Endothelial cell of umbilical vein (primary cell): ENCODE results near the gene CSH2. TPM values are rescaled to one million over a fixed set of nuclear protein-coding genes. Genes with fewer than 3 reads are reported as not detected.
"Not testable (repeated sequence)": the region's sequence is repeated elsewhere in the genome, so short reads cannot be mapped to it uniquely, and the experiment has no call there.

ENCODE experiments used
- Bru-seq: library from RNA; stranded (reverse); fragments of 400-500 nt; gene quantifications from one replicate; lab custom pipeline; 2021; lab: Mats Ljungman, UMichigan
- BruChase-seq, 2 experiments: library from RNA; stranded (reverse); fragments of 400-500 nt; gene quantifications; one replicate each; lab custom pipeline; 2021; lab: Mats Ljungman, UMichigan
- BruUV-seq: library from RNA; stranded (reverse); fragments of 400-500 nt; replicated peaks from 2 replicates; lab custom pipeline; 2021; lab: Mats Ljungman, UMichigan
- CTCF ChIA-PET: fragments of 300-600, 350-600 bp; sonication (Branson Sonifier 250); formaldehyde crosslinking; loops from one replicate; lab custom pipeline; 2021; ENCODE audit warnings: antibody characterized with exemption, inconsistent platforms; lab: Charles Lee
- POLR2A ChIA-PET: fragments of 300-600, 350-600 bp; sonication (Branson Sonifier 250); formaldehyde crosslinking; loops from one replicate; lab custom pipeline; 2021; ENCODE audit warnings: antibody characterized with exemption, inconsistent platforms; lab: Charles Lee
- DNase-seq: peaks from one replicate; pipeline ENCODE4 v3.0.0-alpha.2; 2011; ENCODE audit warnings: low read depth, low spot score
- FAIRE-seq: peaks from 2 replicates; lab custom pipeline; 2011; peaks lifted over from hg19 to GRCh38; lab: Jason Lieb, UNC
- H2AFZ ChIP-seq: 2 replicates; pipeline ENCODE4 v1.6.0; 2012; ENCODE audit warnings: low read depth, low read length, control low read depth, inconsistent platforms
- H3K27ac ChIP-seq: 2 replicates; pipeline ENCODE4 v1.5.1; 2011; ENCODE audit warnings: low read depth, mild to moderate bottlenecking, control low read depth, low read length, moderate library complexity; ENCODE audit not compliant: insufficient read depth
- H3K27me3 ChIP-seq, 2 experiments: 2 replicates each; pipeline versions ENCODE4 v1.6.0 to v1.6.1; 2011; ENCODE audit warnings: low read length in 2 of 2, mixed read lengths in 1 of 2; ENCODE audit not compliant: control insufficient read depth in 2 of 2, insufficient read depth in 2 of 2
- H3K36me3 ChIP-seq, 2 experiments: 2 replicates in 1 of 2; 3 replicates in 1 of 2; pipeline ENCODE4 v1.5.1; 2011; ENCODE audit warnings: low read length in 2 of 2, mild to moderate bottlenecking in 1 of 2, moderate library complexity in 1 of 2; ENCODE audit not compliant: control insufficient read depth in 2 of 2, insufficient read depth in 2 of 2; ENCODE audit errors: extremely low read depth in 1 of 2
- H3K4me1 ChIP-seq: 3 replicates; pipeline ENCODE4 v1.5.1; 2011; ENCODE audit warnings: mild to moderate bottlenecking, low read length; ENCODE audit not compliant: control insufficient read depth, insufficient read depth; ENCODE audit errors: extremely low read depth
- H3K4me2 ChIP-seq: 2 replicates; pipeline ENCODE4 v1.6.1; 2011; ENCODE audit warnings: low read length, control low read depth, mixed read lengths; ENCODE audit not compliant: insufficient read depth
- H3K4me3 ChIP-seq, 3 experiments: fragments of 200-600 bp in 1 of 3; sonication (generic), shearing (Covaris generic) in 1 of 3; replicated peaks in 1 of 3; 2 replicates each; pipeline ENCODE4 v1.5.1; 2011 to 2016; ENCODE audit warnings: control low read depth in 3 of 3, low read length in 3 of 3, mild to moderate bottlenecking in 2 of 3, inconsistent platforms in 1 of 3, low read depth in 1 of 3, moderate library complexity in 1 of 3; ENCODE audit not compliant: insufficient read depth in 1 of 3
- H3K79me2 ChIP-seq: 2 replicates; pipeline ENCODE4 v1.6.0; 2012; ENCODE audit warnings: low read length, inconsistent platforms; ENCODE audit not compliant: control insufficient read depth, insufficient read depth
- H3K9ac ChIP-seq: replicated peaks from 2 replicates; pipeline ENCODE3; 2011; ENCODE audit warnings: low read length, control low read depth; ENCODE audit not compliant: insufficient read depth; ENCODE audit errors: extremely low read depth
- H3K9me1 ChIP-seq: replicated peaks from 3 replicates; pipeline ENCODE4 v1.6.0; 2011; ENCODE audit warnings: mild to moderate bottlenecking, low read length; ENCODE audit not compliant: control insufficient read depth, insufficient read depth; ENCODE audit errors: extremely low read depth
- H3K9me3 ChIP-seq: replicated peaks from 2 replicates; pipeline ENCODE4 v1.5.1; 2012; ENCODE audit warnings: low read length, inconsistent platforms; ENCODE audit not compliant: control insufficient read depth, insufficient read depth
- H4K20me1 ChIP-seq: replicated peaks from 2 replicates; pipeline ENCODE3; 2011; ENCODE audit warnings: mild to moderate bottlenecking, low read length; ENCODE audit not compliant: control insufficient read depth, insufficient read depth; ENCODE audit errors: extremely low read depth
- dilution Hi-C: fragments of 300-500 bp; cut with MboI; formaldehyde crosslinking; loops from one replicate; pipeline ENCODE4 v1.15.0; 2019; ENCODE audit warnings: low sequenced_read_pairs; ENCODE audit not compliant: extremely low pct_ligation_motif_present
- intact Hi-C: fragments of 100-400 bp; cut with micrococcal nuclease; formaldehyde crosslinking; loops from one replicate; pipeline ENCODE4 v1.10.0; 2022
- long read RNA-seq: library from polyadenylated mRNA; stranded (forward); transcript quantifications from one replicate; pipeline ENCODE4 v2.0.0, GENCODE V29; 2021
- polyA minus RNA-seq, 3 experiments: library from RNA; depleted of rRNA, polyadenylated mRNA; stranded (reverse); fragments of >200 nt; gene quantifications; 1 replicate in 1 of 3; 2 replicates in 2 of 3; pipeline ENCODE4 v1.2.3, GENCODE V29; 2011
- polyA plus RNA-seq, 4 experiments: library from polyadenylated mRNA; depleted of rRNA in 3 of 4; stranded (reverse) in 3 of 4; unstranded in 1 of 4; fragments of >200 nt; gene quantifications; 2 replicates each; pipeline versions ENCODE4 v1.2.1 to v1.2.3, GENCODE V29; 2011 to 2012; ENCODE audit warnings: missing spikeins in 1 of 4
- total RNA-seq: library from RNA; stranded (reverse); gene quantifications from 2 replicates; pipeline ENCODE4 v1.2.3, GENCODE V29; 2021

Gene CSH2
- total RNA-seq (not detected in 2 replicates), polyA plus RNA-seq (not detected in 2 replicates), polyA minus RNA-seq (not detected in 2 replicates), Bru-seq, nascent RNA (not detected), BruChase-seq, experiment 1, labeled RNA remaining after a 6-hour chase (not detected), BruChase-seq, experiment 2, labeled RNA remaining after a 2-hour chase (not detected)
- not detected in 2 replicates for polyA plus RNA-seq (2011; cell fraction: cytosol; rRNA removed)
- not detected in 2 replicates for polyA plus RNA-seq (2011; cell fraction: nucleus; rRNA removed)
- not detected in 2 replicates for polyA plus RNA-seq (2012)
- polyA minus RNA-seq (2011; cell fraction: cytosol; rRNA and poly(A)+ RNA removed): not detected
- polyA minus RNA-seq (2011; cell fraction: nucleus; rRNA and poly(A)+ RNA removed): not detected in 2 replicates
- long read RNA-seq: 0 reads

DNA sequence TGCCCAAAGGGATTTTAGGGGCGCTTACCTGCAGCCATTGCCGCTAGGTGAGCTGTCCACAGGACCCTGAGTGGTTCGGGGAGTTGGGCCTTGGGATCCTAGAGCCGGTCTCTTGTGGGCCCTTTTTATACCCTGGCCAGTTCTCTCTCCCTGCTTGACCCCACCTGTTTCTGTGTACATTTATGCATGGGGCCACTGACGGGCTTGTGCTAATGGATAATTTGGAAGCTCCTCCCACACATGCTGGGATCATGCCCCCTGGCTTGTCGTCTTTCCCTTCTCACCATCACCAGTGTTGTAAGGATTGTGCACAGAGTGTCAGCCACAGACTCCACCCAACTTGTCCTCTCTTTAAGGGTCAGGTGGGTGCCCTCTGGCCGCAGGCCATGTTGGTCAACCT is at the start of gene CSH2:
Gene CSH2 (minus strand): TSS at position 101 of the 400 bp plus-strand sequence. CDS start 63 bp downstream, at position 38.
- H3K9me3 ChIP-seq, H3K4me3 ChIP-seq, H3K9me1 ChIP-seq, H2AFZ ChIP-seq, H3K79me2 ChIP-seq, H3K27ac ChIP-seq, BruUV-seq, DNase-seq, H3K4me1 ChIP-seq, POLR2A ChIA-PET, FAIRE-seq, H3K9ac ChIP-seq, dilution Hi-C loops, H3K27me3 ChIP-seq, H4K20me1 ChIP-seq, intact Hi-C loops, H3K36me3 ChIP-seq, H3K4me2 ChIP-seq: not testable (repeated sequence)
- CTCF ChIA-PET: interaction anchor here (1.4 to 2.0 kb wide), 2 partner anchors 8 to 9 kb away, joined by 3 to 8 read pairs; no protein-coding TSS in a partner anchor

DNA sequence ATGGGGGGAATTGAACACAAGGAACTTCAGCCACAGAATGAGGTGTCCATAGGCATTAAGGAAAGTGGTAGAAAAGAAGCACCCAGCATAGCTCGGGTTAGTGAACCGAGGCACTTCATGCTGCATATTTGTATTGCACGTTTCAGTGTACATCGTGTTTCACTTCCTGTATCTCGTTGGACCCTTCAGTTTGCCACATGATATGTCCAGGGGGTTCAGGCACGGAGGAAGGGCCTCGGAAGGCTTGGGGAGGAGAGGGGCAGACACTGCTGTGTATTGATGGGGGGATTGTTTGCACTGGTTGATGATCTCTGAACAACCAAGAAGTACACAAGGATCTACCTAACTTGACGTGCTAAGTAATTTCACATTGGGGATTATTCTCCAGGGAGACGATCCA is 48.9 kb upstream of the CSH2 start:
- H3K9me3 ChIP-seq, POLR2A ChIA-PET, H3K9me1 ChIP-seq, DNase-seq, H4K20me1 ChIP-seq, H3K79me2 ChIP-seq, FAIRE-seq, H3K27me3 ChIP-seq, intact Hi-C loops, H3K27ac ChIP-seq, H3K4me3 ChIP-seq, dilution Hi-C loops, H3K4me1 ChIP-seq, H3K4me2 ChIP-seq, H3K9ac ChIP-seq, BruUV-seq, H2AFZ ChIP-seq, H3K36me3 ChIP-seq: not testable (repeated sequence)
- CTCF ChIA-PET: interaction anchor here (1.6 to 7.3 kb wide), 3 partner anchors 24 to 103 kb away, joined by 4 to 183 read pairs (median 10); no protein-coding TSS in a partner anchor

DNA sequence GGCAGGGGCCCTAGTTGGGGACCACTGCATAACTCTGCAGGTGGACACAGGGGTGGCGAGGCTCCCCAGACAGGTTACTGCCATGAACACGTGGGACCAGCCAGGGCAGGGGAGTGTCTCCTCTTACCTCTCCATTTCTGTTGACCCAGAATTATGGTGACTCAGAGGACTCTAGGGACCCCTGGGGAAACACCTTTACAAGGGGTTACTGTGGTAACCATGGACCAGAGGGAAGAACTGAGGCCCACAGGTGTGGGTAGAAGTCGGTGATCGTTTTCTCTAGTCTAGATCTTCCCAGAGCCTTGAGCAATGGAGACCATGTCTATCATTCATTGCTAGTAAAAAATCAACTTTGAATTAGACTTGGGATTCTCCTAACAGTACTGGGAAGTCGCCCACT is 47.3 kb upstream of the CSH2 start:
- CTCF ChIA-PET: interaction anchor here (0.7 to 7.3 kb wide), 8 partner anchors 26 to 316 kb away, joined by 3 to 183 read pairs (median 56); no protein-coding TSS in a partner anchor
- H3K4me3 ChIP-seq, H2AFZ ChIP-seq, H3K27me3 ChIP-seq, POLR2A ChIA-PET, H3K9me1 ChIP-seq, H3K79me2 ChIP-seq, DNase-seq, H3K4me2 ChIP-seq, H3K9me3 ChIP-seq, H3K4me1 ChIP-seq, dilution Hi-C loops, intact Hi-C loops, FAIRE-seq, H3K27ac ChIP-seq, H4K20me1 ChIP-seq, H3K36me3 ChIP-seq, H3K9ac ChIP-seq, BruUV-seq: not testable (repeated sequence)

- DNase-seq, H3K4me1 ChIP-seq, H3K79me2 ChIP-seq, H2AFZ ChIP-seq, H4K20me1 ChIP-seq, H3K9me3 ChIP-seq, H3K27me3 ChIP-seq, H3K27ac ChIP-seq, intact Hi-C loops, H3K36me3 ChIP-seq, dilution Hi-C loops, H3K9ac ChIP-seq, H3K9me1 ChIP-seq, BruUV-seq, FAIRE-seq, H3K4me2 ChIP-seq, H3K4me3 ChIP-seq: not testable (repeated sequence)
- CTCF ChIA-PET: interaction anchor here (0.7 to 7.3 kb wide), 39 partner anchors 8 to 382 kb away, joined by 3 to 183 read pairs (median 6); partner anchors contain the start of genes CD79B, ERN1, ICAM2 and PRR29
- POLR2A ChIA-PET: interaction anchor here (1.0 to 1.4 kb wide), 2 partner anchors 80 to 211 kb away, joined by 3 to 5 read pairs; no protein-coding TSS in a partner anchor
These were observed 46.6 kb upstream of the CSH2 start for GRCh38 chr17:63920050-63920449.
